Stimulated activated CD8-positive, alpha-beta memory T cell treated with anti-CD3 and anti-CD28 coated beads, Interleukin-7, amount 100 ng/mL, for 24 hours (primary cell): Measurements from ENCODE around the gene CA5A.
"Not testable (repeated sequence)": the region's sequence is repeated elsewhere in the genome, so short reads cannot be mapped to it uniquely, and the experiment has no call there.

Experiments
- DNase-seq: peaks from one replicate; pipeline ENCODE4 v3.0.0-alpha.2; 2020; ENCODE audit warnings: low read depth

Gene CA5A

DNA sequence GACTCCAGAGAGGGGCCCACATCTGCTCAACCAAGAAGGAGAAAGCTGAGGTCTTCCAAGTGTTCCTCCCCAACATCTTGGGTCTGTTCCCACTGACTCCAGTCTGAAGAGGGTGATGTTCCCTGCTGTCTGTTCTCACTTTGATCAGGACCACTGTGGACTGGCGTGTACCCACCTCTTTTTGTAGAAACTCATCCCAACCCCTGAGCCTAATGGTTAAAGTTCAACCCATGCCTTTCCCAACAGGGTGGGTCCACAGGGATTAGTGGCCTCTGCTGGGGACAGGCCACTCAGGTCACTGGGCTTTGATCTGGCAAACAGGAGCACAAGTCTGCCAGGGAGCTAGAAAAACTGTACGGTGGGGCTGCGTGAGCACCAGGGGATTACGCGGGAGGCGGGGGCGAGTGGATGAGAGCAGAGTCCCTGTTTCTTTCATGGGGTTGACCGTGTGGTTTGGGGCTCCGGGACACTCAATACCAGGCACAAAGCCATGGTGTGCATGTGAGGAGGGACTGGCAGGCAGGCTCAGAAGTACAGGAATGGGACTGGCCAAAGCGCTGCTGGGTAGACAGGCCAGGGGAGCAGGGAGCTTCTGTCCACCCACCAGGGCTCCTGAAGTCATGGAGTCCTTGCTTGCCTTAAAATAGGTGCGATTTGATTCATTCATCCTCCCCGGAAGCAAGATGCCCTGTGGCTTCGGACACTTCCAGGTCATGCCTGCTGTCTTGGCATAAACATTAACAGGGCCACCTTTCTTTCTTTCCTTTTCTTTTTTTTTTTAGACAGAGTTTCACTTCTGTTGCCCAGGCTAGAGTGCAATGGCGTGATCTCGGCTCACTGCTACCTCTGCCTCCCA is at the start of gene CA5A:
Gene CA5A, minus strand, starts transcription at position 155 of the 856 bp plus-strand sequence. Its CDS starts 79 bp downstream, at position 76.
- no peak for DNase-seq

GRCh38 chr16:87985493-87985892 is 49.2 kb upstream of the CA5A start:
- DNase-seq: not testable (repeated sequence)

DNA sequence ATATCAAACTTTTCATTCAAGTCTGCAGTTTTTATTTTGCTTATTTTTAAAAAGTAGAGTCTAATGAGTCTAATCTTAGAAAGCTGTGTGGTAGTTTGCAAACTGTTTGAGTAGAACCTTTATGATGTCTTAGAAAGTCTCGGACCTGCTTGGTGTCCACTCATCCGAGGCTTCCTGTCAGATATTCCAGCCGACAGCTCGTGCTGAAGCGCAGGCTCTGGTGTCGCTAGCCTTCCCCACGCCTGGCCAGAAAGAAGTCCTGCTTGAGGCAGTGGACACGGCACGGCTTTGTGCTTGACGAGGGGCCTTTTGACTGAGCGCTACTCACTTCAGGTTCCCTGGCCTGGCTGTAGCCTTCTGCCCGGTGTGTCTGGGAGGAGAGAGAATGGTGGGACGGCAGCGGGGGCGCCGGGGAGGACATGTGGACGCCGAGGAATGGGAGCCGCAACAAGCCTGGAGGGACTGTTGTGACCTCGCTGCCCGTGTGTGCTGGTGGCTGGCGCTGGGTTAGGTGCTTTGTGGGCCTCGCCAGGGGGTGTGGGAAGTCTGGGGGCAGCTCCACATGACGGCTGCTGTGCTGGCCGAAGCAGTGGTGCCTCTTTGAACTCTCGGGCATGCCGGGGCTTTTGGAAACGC is 48.4 kb upstream of the CA5A start:
- no peak for DNase-seq

DNA sequence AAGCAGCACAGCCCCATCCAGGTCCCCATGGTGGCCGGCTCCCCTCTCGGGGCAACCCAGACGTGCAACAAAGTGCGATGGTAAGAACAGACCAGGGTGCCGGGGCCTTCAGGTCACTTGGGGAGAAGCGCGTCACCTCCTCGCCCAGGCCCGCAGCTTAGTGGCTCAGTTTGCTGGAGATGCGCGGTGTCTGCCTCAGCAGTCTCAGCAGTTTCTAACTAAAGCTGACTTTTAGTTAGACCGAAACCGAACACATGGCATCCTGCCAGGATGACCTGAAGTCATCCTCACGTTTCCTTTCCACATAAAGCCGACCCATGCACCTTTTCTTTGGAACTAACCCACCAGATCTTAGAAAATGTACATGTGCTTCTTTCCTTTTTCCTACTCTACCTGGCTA is 47.9 kb upstream of the CA5A start:
- DNase-seq: not testable (repeated sequence)

DNA sequence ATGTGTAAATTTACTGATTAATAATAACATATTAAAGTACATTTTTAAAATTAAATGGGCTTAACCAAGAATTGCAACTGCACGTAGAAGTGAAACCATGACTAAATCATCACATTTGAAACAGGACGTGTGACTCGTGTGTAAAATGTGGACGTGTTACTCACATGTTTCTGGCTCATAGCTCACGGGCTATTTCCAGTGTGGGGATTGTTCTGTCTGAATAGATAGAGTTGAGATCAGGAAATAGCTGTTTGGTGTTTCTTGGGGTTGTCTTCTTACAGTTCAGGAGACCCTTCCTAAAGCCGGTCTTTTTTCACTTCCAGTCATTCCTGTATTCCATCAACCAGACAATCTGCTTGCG is 47.4 kb upstream of the CA5A start:
- DNase-seq: not testable (repeated sequence)

GRCh38 chr16:87983072-87983736 is 46.9 kb upstream of the CA5A start:
- not testable (repeated sequence) for DNase-seq

DNA sequence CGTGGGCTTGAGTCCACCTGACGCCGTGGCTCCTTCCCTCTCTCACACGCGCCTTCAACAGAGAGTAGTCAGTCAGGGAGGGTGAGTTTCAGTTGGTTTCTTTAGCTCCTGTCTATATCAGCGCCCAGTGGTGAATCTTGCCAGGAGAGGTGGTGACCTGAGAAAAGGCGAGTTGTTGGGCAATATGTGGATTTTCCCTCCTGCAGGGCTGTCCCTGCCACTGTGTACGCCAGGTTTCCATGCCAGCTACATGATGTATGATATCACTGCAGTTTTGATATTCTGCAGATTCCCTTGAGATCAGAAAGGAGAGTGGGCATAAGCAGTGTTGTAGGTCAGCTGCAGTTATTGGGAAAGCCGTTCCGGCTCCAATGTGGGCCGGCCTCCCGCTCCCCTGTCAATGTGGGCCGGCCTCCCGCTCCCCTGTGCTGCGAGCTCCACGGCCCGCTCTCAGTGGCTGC is 46.3 kb upstream of the CA5A start:
- DNase-seq: no peak

DNA sequence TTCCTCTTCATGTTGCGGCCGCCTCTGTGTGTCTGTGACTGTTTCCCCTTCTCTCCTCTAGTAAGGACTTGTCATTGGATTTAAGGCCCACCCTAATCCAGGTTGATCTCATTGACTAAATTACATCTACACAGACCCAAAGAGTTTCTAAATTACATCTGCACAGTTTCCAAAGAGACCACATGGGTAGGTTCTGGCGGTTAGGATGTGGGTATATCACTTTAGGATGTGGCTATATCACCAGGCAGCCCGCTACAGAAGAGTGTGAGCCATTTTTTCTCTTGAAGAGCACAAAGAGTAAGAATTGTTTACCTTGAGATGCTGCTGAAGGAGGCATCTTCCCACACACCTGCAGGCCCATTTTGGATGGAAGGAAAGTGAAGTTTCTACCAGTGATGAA is 45.0 kb upstream of the CA5A start:
- DNase-seq: not testable (repeated sequence)

GRCh38 chr16:87979911-87980630 is 43.7 kb upstream of the CA5A start:
- DNase-seq: not testable (repeated sequence)

DNA sequence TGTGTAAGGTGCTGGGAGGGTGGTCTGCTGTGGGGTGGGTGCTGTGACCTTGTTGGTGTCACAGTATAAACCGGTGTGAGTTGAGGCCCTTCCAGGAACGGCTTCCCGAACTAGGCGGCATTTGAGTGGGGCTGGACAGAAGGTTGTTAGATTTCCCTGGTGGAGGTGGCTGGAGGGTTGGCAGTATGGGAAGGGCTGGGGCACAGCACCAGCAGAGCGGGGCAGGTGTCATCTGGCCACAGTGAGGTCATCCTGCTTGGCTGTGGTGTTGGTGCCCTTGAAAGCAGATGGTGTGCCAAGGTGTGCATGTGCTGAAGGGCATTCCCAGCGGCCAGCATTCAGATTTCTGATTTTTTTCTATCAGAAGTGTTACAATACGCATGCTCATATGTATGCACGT is 43.0 kb upstream of the CA5A start:
- DNase-seq: no peak

GRCh38 chr16:87978127-87978526 is 41.8 kb upstream of the CA5A start:
- no peak for DNase-seq

- DNase-seq: no peak
These were observed 40.3 kb upstream of the CA5A start for GRCh38 chr16:87976665-87977064.

- no peak for DNase-seq
These were observed 37.8 kb upstream of the CA5A start for GRCh38 chr16:87974178-87974577.

GRCh38 chr16:87973717-87974116 is 37.4 kb upstream of the CA5A start:
- DNase-seq: no peak

- no peak for DNase-seq
These were observed 35.6 kb upstream of the CA5A start for GRCh38 chr16:87971933-87972332.

DNA sequence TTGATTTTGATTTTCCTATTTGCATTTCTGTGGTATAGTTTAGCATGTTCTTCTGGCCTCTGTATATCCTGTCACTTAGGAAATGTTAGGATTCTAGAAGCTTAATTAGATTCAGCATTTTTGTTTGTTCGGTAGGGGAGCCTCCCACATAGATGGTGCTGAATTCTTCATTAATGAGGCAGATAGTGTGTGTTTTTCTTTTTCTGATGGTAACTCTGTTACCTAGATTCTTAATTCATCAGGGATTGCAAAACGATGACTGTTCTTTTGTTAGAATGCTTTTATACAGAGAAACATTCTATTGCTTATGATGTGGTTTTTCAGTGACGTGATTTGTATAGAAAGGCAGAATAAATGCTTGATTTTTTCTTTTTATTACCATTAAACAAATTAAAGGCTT is 33.9 kb upstream of the CA5A start:
- no peak for DNase-seq

- DNase-seq: no peak
These were observed 32.2 kb upstream of the CA5A start for GRCh38 chr16:87968541-87968940.

DNA sequence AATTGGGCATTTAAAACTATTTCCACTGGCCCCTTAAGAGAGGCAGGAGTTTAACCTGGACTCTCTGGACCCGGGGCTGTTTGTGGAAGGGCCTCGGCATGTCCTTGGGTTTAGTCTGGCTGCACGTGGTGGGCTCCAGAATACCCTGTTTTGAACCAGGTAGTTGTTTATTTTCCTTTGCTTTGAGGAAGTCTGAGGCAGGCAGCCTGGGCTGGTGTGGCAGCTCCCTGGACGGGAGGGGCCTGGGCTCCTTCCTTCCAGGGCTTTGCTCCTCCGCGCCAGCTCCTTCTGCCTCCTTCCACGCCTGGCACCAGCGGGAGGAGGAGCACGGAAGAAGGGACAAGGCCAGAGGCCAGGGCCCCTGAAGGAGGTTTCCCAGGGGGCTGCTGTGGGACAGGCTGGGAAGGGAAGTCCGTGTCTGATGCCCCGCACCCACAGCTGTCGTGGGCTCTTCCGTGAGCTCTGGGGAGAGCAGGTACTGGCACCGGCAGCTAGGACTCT is 30.4 kb upstream of the CA5A start:
- no peak for DNase-seq

DNA sequence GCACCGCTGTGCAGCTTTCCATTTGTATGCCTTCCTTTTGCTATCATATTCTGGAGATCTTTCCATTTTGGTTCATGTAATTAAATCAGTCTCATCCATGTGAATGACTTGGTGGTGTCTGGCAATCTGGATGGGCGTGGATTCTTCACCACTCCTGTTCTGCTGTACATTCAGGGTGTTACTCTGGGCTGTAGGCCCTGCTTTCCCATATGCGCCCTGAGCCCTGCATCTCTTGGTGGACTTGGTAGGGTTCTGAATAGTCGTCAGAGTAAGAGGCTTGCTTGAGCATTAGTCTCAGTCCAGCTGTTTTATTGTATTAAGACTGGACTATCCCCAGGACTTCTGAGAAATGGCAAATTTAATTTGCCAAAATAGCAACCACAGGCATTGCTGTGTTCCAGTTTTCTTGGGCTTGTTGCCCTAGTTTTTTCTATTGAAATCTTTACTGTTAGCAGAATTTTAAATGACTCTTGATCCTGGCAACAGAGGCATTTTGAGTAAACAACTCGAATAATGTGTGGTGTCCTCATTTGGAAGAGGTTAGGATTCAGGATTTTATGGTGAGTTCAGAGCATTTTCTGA is 29.8 kb upstream of the CA5A start:
- DNase-seq: no peak

DNA sequence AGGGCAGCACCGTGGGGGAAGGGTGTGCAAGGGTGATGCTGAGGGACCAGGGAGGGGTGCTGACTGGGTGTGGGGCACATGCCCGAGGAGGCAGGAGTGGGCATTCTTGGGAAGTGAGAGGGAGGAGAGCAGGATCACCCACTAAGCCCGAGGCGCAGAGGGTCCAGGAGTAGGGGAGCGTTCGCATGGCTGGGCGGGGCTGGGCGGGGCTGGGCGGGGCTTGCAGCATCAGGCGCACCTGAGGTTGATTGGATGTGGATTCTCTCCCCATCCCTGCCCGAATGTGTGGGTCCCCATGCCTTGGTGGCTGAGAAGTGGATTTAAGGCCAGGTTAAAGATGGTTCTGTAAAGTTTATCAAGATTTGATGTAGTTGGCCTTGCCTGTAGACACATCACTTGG is 29.1 kb upstream of the CA5A start:
- DNase-seq: no peak

- DNase-seq: no peak
These were observed 27.8 kb upstream of the CA5A start for GRCh38 chr16:87964049-87964659.
